ENCODE results near the gene KRTAP13-4.

KRTAP13-4 gene

DNA sequence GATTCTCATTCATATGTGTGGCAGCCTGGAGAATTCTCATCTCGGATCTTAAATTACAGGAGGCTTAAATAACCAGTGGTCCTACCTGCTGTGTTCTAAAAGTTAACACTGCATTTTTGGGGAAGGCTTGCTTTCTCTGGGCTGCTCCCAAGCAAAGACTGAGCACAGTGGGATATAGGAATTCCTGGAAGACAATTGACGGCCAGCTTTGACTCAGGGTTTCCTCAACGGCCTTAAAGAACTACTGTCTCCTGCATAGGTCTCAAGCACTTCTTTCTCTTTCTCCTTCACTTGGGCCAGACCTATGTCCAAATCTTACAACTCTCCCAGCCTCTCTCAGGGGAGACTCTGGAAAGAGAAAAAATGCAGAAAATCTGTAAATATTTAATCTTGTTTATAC, 3.3 kb upstream of the KRTAP13-4 start:
- TF ChIP-seq, protein P1, sequence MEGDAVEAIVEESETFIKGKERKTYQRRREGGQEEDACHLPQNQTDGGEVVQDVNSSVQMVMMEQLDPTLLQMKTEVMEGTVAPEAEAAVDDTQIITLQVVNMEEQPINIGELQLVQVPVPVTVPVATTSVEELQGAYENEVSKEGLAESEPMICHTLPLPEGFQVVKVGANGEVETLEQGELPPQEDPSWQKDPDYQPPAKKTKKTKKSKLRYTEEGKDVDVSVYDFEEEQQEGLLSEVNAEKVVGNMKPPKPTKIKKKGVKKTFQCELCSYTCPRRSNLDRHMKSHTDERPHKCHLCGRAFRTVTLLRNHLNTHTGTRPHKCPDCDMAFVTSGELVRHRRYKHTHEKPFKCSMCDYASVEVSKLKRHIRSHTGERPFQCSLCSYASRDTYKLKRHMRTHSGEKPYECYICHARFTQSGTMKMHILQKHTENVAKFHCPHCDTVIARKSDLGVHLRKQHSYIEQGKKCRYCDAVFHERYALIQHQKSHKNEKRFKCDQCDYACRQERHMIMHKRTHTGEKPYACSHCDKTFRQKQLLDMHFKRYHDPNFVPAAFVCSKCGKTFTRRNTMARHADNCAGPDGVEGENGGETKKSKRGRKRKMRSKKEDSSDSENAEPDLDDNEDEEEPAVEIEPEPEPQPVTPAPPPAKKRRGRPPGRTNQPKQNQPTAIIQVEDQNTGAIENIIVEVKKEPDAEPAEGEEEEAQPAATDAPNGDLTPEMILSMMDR (IDR thresholded peaks at IDR 0.05): no peak

- TF ChIP-seq, protein P1 (IDR thresholded peaks at IDR 0.05): peak; percentile 67
These were observed 4.1 kb downstream of the KRTAP13-4 start for GRCh38 chr21:30434033-30434631.

GRCh38 chr21:30437010-30437565, 7.1 kb downstream of the KRTAP13-4 start:
- TF ChIP-seq, protein P1 (IDR thresholded peaks at IDR 0.05): no peak

DNA sequence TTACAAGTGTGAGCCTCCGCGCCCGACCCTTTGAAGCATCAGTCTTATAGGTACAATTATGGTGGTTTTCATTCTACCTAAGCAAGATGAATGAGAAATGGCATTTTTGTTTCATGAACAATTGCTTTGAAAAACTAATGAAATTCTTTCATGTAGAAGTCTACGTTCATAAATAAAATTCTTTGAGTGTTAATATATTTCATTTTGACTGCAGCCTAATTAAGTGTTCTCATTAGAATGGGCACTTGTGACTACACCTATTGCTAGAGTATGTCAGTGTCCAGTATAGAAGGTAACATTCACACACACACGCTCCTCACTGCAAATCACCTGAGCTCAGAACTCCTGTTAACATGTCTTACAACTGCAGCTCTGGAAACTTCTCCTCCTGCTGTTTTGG, 10.0 kb downstream of the KRTAP13-4 start, which contains the start of gene KRTAP15-1:
TSS of gene KRTAP15-1 (plus strand) at position 301 of the 400 bp plus-strand sequence. CDS start at position 354, 53 bp downstream.
- TF ChIP-seq, protein P1 (IDR thresholded peaks at IDR 0.05): no peak

DNA sequence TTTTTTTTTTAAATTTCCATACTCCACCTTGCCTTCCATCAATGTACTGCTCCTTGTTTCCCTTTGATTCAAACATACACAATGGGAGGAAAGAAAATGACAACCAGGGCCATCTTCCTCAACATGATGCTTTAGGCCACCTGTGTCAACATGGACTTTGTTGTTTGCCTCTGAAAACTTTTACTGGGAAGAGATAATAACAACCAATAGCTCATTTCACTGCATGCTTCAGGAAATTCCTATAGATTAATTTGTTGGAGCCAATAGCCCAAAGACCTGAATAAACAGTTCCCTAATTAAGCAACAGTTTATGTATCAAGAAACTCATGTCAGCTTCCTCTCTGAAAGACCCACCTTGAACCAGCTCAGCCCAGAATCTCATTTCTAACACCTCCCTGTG, 13.2 kb downstream of the KRTAP13-4 start:
- TF ChIP-seq, protein P1 (IDR thresholded peaks at IDR 0.05): no peak

DNA sequence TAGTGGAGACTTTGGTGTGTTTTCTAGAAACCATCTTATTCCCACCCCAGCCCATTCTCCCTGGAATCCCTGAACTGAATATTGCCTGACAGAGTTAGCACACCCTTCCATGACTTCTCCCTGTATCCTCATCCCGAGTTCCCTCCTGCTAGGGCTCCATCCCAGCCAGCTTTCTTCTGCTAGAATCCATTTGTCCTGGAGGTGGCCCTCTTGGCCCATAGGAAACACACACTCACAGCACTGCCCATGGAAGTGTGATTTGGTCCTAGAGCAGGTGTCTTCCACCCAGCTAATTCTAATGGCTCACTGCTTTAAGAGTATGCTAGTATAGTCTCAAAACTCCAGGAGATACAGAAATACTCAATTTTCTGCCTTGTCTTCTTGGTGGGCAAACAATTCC, 14.2 kb downstream of the KRTAP13-4 start:
- TF ChIP-seq, protein P1 (IDR thresholded peaks at IDR 0.05): no peak

DNA sequence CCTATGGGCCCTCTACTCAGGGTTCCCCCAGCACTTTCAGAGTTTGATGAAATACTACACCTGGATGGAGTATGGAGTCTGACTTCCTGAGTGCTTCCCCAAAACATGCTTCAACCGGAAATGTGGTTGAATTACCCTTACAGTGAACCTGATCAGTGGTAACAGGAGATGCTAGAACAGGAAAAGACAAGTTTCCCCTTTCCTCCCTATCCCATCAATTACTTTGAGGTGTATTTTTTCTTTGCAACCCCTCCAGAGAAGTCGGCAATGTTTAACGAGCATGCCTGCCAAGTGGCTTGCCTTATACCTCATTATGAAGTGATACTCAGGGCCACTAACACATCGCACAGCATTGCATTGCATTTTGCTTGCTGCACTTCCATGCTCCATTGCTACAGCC, 17.0 kb downstream of the KRTAP13-4 start:
- TF ChIP-seq, protein P1 (IDR thresholded peaks at IDR 0.05): no peak

All from LNCAP (cell line).